ENCODE data around the gene HOXC10.

Gene HOXC10

GRCh38 chr12:53990311-53991076, 5.5 kb downstream of the HOXC10 start:
- TF ChIP-seq CTCF (IDR thresholded peaks at IDR 0.05): no peak

- TF ChIP-seq CTCF (IDR thresholded peaks at IDR 0.05): no peak
Observed at GRCh38 chr12:53991077-53991460, 6.1 kb downstream of the HOXC10 start.

- no peak for TF ChIP-seq CTCF (IDR thresholded peaks at IDR 0.05)
Observed at GRCh38 chr12:53992377-53992889, 7.5 kb downstream of the HOXC10 start.

- TF ChIP-seq CTCF (IDR thresholded peaks at IDR 0.05): no peak
Observed at GRCh38 chr12:53993162-53994008, 8.4 kb downstream of the HOXC10 start.

GRCh38 chr12:53994009-53994263, 9.0 kb downstream of the HOXC10 start:
- TF ChIP-seq CTCF (IDR thresholded peaks at IDR 0.05): no peak

GRCh38 chr12:53994264-53995001, 9.5 kb downstream of the HOXC10 start:
- no peak for TF ChIP-seq CTCF (IDR thresholded peaks at IDR 0.05)

- TF ChIP-seq CTCF (IDR thresholded peaks at IDR 0.05): no peak
Observed at GRCh38 chr12:53995002-53995377, 10.0 kb downstream of the HOXC10 start.
